ENCODE data around the gene ZNHIT6. TPM values are rescaled to one million over a fixed set of nuclear protein-coding genes. Genes with fewer than 3 reads are reported as not detected.
"Not testable (repeated sequence)": the region's sequence is repeated elsewhere in the genome, so short reads cannot be mapped to it uniquely, and the experiment has no call there.

The ZNHIT6 gene
- polyA plus RNA-seq, 1 donor from 2014 or later: 16.3 TPM

DNA sequence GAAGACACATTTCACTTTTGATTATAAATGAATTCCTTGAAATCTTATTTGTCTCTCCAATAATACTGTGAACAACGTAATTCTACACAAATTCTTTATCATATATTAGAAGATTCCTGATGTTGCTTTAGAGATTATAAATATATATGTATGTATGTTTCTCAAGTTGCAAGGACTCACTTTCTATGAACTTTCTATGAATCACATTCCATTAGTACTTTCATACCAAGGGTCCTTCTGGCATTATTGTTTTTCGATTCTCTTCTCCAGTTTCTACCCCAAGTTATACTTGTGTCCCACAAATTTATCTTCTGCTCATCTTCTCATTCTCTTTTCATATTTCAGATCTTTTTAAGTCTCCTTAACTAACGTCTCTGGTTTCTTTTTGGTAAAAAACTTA is 55.9 kb downstream of the ZNHIT6 start:
- Mint-ChIP-seq H3K4me3 (no peak overlapping the region), H3K27ac (no peak overlapping the region), H3K4me1 (peaks cover 0 to 1% (median 0%) of the 10 kb centered on the region in 3 donors), H3K9me3 (peaks cover 0 to 20% (median 5%) of the 10 kb centered on the region in 3 donors), H3K36me3 (peaks cover 27% of the 10 kb centered on the region), H3K27me3 (no peaks in the 10 kb centered on the region)

DNA sequence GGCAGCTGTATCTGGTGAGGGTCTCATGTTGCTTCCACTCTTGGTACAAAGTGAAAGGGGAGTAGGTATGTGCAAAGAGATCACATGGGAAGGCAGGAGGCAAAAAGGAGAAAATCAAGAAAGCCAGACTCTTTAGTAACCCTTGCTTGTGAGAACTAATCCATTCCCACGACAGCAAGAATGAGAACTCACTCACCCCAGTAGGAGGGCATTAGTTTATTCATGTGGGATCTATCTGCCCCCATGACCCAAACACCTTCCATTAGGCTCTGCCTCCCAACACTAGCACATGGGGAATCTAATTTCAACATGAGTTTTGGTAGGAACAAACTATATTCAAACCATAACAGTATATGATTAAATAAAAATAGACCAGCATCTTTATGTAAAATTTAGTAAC is 57.6 kb downstream of the ZNHIT6 start:
- H3K4me1 Mint-ChIP-seq: no peaks in the 10 kb centered on the region
- H3K4me3 Mint-ChIP-seq: no peak overlapping the region
- peak overlapping the region in 2 of 3 donors; percentile 2 to 72 for H3K27ac Mint-ChIP-seq
- H3K27me3 Mint-ChIP-seq: no peaks in the 10 kb centered on the region
- peaks cover 21% of the 10 kb centered on the region for H3K36me3 Mint-ChIP-seq
- peaks cover 0 to 20% (median 5%) of the 10 kb centered on the region in 3 donors for H3K9me3 Mint-ChIP-seq

GRCh38 chr1:85649591-85649990 is 58.6 kb downstream of the ZNHIT6 start:
- Mint-ChIP-seq H3K4me1 (no peaks in the 10 kb centered on the region), H3K36me3 (peaks cover 22% of the 10 kb centered on the region), H3K9me3 (peaks cover 0 to 20% (median 6%) of the 10 kb centered on the region in 3 donors), H3K27me3 (no peaks in the 10 kb centered on the region), H3K4me3 (no peak overlapping the region), H3K27ac (no peak overlapping the region)

GRCh38 chr1:85641598-85642556 is 66.4 kb downstream of the ZNHIT6 start:
- not testable (repeated sequence) for H3K27me3 Mint-ChIP-seq, H3K4me1 Mint-ChIP-seq, H3K27ac Mint-ChIP-seq
- H3K9me3 Mint-ChIP-seq: peaks cover under 1 to 32% (median 32%) of the 10 kb centered on the region in 3 donors
- peak overlapping the region in 1 of 4 donors; percentile 43 for H3K4me3 Mint-ChIP-seq
- H3K36me3 Mint-ChIP-seq: peaks cover 34% of the 10 kb centered on the region

- peak overlapping the region in 1 of 4 donors; percentile 33 for H3K4me3 Mint-ChIP-seq
- H3K36me3 Mint-ChIP-seq: peaks cover 45% of the 10 kb centered on the region
- H3K9me3 Mint-ChIP-seq: peaks cover 1 to 34% (median 34%) of the 10 kb centered on the region in 3 donors
- H3K27me3 Mint-ChIP-seq, H3K4me1 Mint-ChIP-seq, H3K27ac Mint-ChIP-seq: not testable (repeated sequence)
These were observed 68.3 kb downstream of the ZNHIT6 start for GRCh38 chr1:85639920-85640319.

- H3K4me3 Mint-ChIP-seq: no peak overlapping the region
- peaks cover 1 to 34% (median 31%) of the 10 kb centered on the region in 3 donors for H3K9me3 Mint-ChIP-seq
- no peak overlapping the region for H3K27ac Mint-ChIP-seq
- no peaks in the 10 kb centered on the region for H3K27me3 Mint-ChIP-seq
- H3K36me3 Mint-ChIP-seq: peaks cover 45% of the 10 kb centered on the region
- peaks cover 0 to 2% (median 0%) of the 10 kb centered on the region in 3 donors for H3K4me1 Mint-ChIP-seq
These were observed 69.8 kb downstream of the ZNHIT6 start for GRCh38 chr1:85638412-85638811.

- Mint-ChIP-seq H3K9me3 (no peaks in the 10 kb centered on the region), H3K36me3 (peaks cover 13% of the 10 kb centered on the region), H3K27me3 (no peaks in the 10 kb centered on the region), H3K27ac (no peak overlapping the region), H3K4me1 (no peaks in the 10 kb centered on the region), H3K4me3 (no peak overlapping the region)
These were observed 77.7 kb downstream of the ZNHIT6 start for GRCh38 chr1:85630493-85630892.

GRCh38 chr1:85629532-85629920 is 78.7 kb downstream of the ZNHIT6 start:
- no peaks in the 10 kb centered on the region for H3K27me3 Mint-ChIP-seq
- H3K27ac Mint-ChIP-seq: no peak overlapping the region
- H3K36me3 Mint-ChIP-seq: peaks cover 15% of the 10 kb centered on the region
- peaks cover 0 to 2% (median 1%) of the 10 kb centered on the region in 3 donors for H3K9me3 Mint-ChIP-seq
- H3K4me1 Mint-ChIP-seq: no peaks in the 10 kb centered on the region
- H3K4me3 Mint-ChIP-seq: no peak overlapping the region

GRCh38 chr1:85628791-85629531 is 79.3 kb downstream of the ZNHIT6 start:
- no peak overlapping the region for H3K4me3 Mint-ChIP-seq
- peaks cover 20% of the 10 kb centered on the region for H3K36me3 Mint-ChIP-seq
- H3K9me3 Mint-ChIP-seq: peaks cover 1 to 4% (median 2%) of the 10 kb centered on the region in 3 donors
- no peaks in the 10 kb centered on the region for H3K4me1 Mint-ChIP-seq
- H3K27me3 Mint-ChIP-seq: no peaks in the 10 kb centered on the region
- H3K27ac Mint-ChIP-seq: no peak overlapping the region

- Mint-ChIP-seq H3K4me1 (peaks cover 0 to 1% (median 0%) of the 10 kb centered on the region in 3 donors), H3K27me3 (no peaks in the 10 kb centered on the region), H3K36me3 (peaks cover 31% of the 10 kb centered on the region), H3K27ac (no peak overlapping the region), H3K9me3 (peaks cover 6 to 11% (median 8%) of the 10 kb centered on the region in 3 donors), H3K4me3 (no peak overlapping the region)
These were observed 81.4 kb downstream of the ZNHIT6 start for GRCh38 chr1:85626818-85627217.

- H3K9me3 Mint-ChIP-seq: peaks cover 10 to 27% (median 11%) of the 10 kb centered on the region in 3 donors
- H3K27me3 Mint-ChIP-seq: no peaks in the 10 kb centered on the region
- H3K4me3 Mint-ChIP-seq: no peak overlapping the region
- H3K36me3 Mint-ChIP-seq: peaks cover 35% of the 10 kb centered on the region
- H3K4me1 Mint-ChIP-seq: peaks cover 0 to 1% (median 0%) of the 10 kb centered on the region in 3 donors
- no peak overlapping the region for H3K27ac Mint-ChIP-seq
These were observed 83.9 kb downstream of the ZNHIT6 start for GRCh38 chr1:85624361-85624760.

- H3K4me3 Mint-ChIP-seq: no peak overlapping the region
- H3K27ac Mint-ChIP-seq: no peak overlapping the region
- peaks cover 29% of the 10 kb centered on the region for H3K36me3 Mint-ChIP-seq
- H3K4me1 Mint-ChIP-seq: peaks cover 0 to 1% (median 0%) of the 10 kb centered on the region in 3 donors
- no peaks in the 10 kb centered on the region for H3K27me3 Mint-ChIP-seq
- peaks cover 10 to 27% (median 11%) of the 10 kb centered on the region in 3 donors for H3K9me3 Mint-ChIP-seq
These were observed 85.2 kb downstream of the ZNHIT6 start for GRCh38 chr1:85623061-85623471.

DNA sequence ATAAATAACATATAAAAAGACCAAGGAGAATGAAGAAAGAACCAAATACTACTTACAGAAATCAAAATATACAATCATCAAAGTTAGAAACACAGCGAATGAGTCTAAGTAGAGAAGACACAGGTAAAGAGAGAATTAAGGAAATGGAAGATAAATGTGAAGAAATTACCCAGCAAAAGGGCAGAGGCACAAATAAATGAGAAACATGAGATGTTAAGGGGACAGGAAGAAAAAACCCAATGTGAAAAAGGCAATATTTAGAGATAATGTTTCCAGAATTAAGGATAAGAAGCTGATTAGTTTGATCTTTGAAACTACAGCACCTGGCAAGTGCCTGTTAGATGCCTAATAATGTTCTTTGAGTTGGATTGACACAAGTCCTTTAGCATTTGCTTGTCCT is 86.8 kb downstream of the ZNHIT6 start:
- Mint-ChIP-seq H3K4me3 (no peak overlapping the region), H3K27ac (no peak overlapping the region), H3K27me3 (no peaks in the 10 kb centered on the region), H3K36me3 (peaks cover 29% of the 10 kb centered on the region), H3K9me3 (peaks cover 10 to 27% (median 11%) of the 10 kb centered on the region in 3 donors), H3K4me1 (peaks cover 0 to 3% (median 0%) of the 10 kb centered on the region in 3 donors)

DNA sequence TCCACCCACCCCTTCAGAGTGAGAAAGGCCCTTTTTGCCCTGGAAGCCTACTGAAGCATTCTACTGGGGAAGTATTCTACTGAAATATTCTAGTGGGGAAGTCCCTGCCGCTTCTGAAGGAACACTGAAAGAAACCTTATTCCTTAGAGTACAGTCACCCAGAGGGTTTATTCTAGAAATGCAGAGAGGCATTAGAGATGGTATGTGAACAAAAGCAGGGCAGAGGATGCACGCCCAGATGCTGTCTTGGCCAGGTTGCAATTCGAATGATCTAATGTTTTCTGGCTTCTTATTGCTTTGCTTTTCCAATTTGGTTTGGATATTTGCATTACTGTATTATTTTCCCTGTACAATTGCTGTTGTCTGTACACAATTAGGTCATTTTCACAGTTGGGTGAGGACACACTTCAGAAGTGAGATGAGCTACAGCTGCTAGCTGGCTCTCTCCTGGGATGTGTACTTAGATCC is 90.6 kb downstream of the ZNHIT6 start:
- peaks cover 7 to 23% (median 9%) of the 10 kb centered on the region in 3 donors for H3K9me3 Mint-ChIP-seq
- H3K36me3 Mint-ChIP-seq: peaks cover 17% of the 10 kb centered on the region
- H3K27ac Mint-ChIP-seq: no peak overlapping the region

DNA sequence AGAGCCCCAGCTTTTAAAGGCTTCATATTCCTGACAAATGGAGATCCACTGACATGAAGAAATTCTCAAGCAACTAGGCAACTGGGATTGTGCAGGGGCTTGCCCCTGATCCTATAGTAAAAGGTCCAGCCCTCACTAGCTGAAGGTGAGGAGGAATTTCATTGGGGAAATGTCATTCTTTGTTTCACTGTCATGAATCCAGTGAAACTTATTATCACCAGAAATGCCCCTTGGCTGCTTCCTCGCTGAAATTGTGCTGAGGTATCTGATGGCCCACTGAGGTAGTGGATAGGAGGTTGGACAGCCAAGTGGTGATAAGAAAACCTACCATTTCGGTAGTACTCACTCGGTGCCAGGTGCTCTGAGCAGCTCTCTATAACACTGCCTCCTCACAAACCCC is 91.5 kb downstream of the ZNHIT6 start:
- H3K4me3 Mint-ChIP-seq: no peak overlapping the region
- H3K36me3 Mint-ChIP-seq: peaks cover 15% of the 10 kb centered on the region

More for the DNA sequence above, 90.6 kb downstream of the ZNHIT6 start:
- no peaks in the 10 kb centered on the region for H3K27me3 Mint-ChIP-seq
- H3K4me1 Mint-ChIP-seq: peaks cover 0 to 3% (median 0%) of the 10 kb centered on the region in 3 donors
- H3K4me3 Mint-ChIP-seq: no peak overlapping the region

More for the DNA sequence above, 91.5 kb downstream of the ZNHIT6 start:
- Mint-ChIP-seq H3K27ac (no peak overlapping the region), H3K27me3 (no peaks in the 10 kb centered on the region), H3K9me3 (peaks cover 1 to 16% (median 5%) of the 10 kb centered on the region in 3 donors), H3K4me1 (peaks cover 0 to 2% (median 0%) of the 10 kb centered on the region in 3 donors)
